Measurements from ENCODE around the gene BRD8.

The BRD8 gene

GRCh38 chr5:138212828-138213160 lies 34.4 kb upstream of the BRD8 start:
- no peak for TF ChIP-seq CTCF (IDR thresholded peaks at IDR 0.05)

- no peak for TF ChIP-seq CTCF (IDR thresholded peaks at IDR 0.05)
These were observed 32.6 kb upstream of the BRD8 start for GRCh38 chr5:138210985-138211384.

GRCh38 chr5:138192826-138193225 lies 14.4 kb upstream of the BRD8 start:
- TF ChIP-seq CTCF (IDR thresholded peaks at IDR 0.05): no peak

- no peak for TF ChIP-seq CTCF (IDR thresholded peaks at IDR 0.05)
These were observed 10.2 kb upstream of the BRD8 start for GRCh38 chr5:138188626-138189025.

GRCh38 chr5:138186002-138186447 lies 7.6 kb upstream of the BRD8 start:
- TF ChIP-seq CTCF (IDR thresholded peaks at IDR 0.05): no peak

GRCh38 chr5:138182808-138183207 lies 4.4 kb upstream of the BRD8 start:
- no peak for TF ChIP-seq CTCF (IDR thresholded peaks at IDR 0.05)

GRCh38 chr5:138180841-138181240 lies 2.4 kb upstream of the BRD8 start:
- TF ChIP-seq CTCF (IDR thresholded peaks at IDR 0.05): no peak

GRCh38 chr5:138180183-138180782 lies 1.9 kb upstream of the BRD8 start:
- peak; percentile 70 for TF ChIP-seq CTCF (IDR thresholded peaks at IDR 0.05)

Data from LNCAP (cell line).